HG03354 (cell line): ENCODE results near the gene GPR37L1.
"Not testable (repeated sequence)": the region's sequence is repeated elsewhere in the genome, so short reads cannot be mapped to it uniquely, and the experiment has no call there.

Experiments used
- ATAC-seq: cut with Tn5 transposase; IDR thresholded peaks from one replicate; pipeline ENCODE4 v1.9.1; 2021; ENCODE audit warnings: mild to moderate bottlenecking; ENCODE audit not compliant: unreplicated experiment, poor library complexity, severe bottlenecking

GPR37L1 gene

GRCh38 chr1:202107801-202108731 is 14.7 kb upstream of the GPR37L1 start:
- no peak for ATAC-seq

DNA sequence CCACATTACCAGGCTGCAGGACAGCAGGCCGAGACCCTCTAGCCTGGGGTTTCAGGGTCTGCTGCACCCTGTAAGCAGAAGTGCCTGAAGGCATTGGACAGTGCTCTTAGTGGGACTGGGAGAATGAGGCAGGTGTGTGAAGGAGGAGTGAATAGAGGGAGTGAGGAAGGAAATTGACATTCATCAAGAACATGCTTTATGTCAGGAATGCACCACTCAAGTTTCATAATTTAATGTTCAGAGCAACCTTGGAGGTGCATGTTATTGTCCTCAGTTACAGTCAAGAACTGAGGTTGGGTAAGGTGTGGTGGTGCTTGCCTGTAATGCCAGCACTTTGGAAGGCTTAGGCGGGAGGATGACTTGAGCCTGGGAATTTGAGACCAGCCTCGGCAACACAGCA is 11.7 kb upstream of the GPR37L1 start:
- ATAC-seq = no peak

- not testable (repeated sequence) for ATAC-seq
Observed at GRCh38 chr1:202111589-202111988, 11.1 kb upstream of the GPR37L1 start.

DNA sequence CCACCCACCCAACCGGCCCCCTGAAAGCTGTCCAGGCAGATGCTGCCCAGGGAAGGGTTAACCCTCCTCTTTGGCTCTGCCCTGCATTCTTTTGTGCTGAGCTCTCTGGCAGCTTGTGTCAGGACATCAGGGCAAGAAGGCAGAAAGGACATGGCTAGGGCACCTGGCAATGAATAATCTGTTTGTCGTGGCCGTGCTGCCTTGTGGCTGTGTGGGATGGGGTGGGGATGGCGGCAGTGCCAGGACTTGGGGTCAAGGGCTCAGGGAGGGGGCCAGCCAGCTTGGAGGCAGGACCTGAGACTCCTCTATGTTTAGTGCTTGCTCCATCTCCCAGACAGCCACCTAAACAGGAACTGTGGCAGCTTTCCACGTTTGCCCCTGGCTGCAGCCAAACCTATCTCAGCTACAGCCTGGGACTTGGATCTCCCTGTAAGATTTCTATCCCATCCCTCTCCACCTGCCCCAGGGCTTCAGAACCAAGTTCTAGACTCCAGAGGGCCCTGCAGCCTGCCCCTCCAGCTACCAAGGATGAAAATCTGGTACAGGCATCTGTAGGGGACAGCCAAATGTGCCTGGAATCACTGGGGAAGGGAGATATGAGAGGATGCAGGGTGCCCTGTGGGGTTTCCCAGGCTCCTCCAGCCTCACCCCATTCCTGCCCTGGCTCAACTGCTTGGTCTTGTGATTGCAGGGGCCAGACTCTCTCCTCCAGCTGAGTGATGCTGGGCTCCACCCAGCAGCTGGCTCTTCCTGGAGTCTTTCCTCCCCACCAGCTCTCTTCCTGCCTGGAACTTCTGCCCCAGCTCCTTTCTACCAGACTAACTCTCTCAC is 9.6 kb upstream of the GPR37L1 start:
- ATAC-seq = no peak

DNA sequence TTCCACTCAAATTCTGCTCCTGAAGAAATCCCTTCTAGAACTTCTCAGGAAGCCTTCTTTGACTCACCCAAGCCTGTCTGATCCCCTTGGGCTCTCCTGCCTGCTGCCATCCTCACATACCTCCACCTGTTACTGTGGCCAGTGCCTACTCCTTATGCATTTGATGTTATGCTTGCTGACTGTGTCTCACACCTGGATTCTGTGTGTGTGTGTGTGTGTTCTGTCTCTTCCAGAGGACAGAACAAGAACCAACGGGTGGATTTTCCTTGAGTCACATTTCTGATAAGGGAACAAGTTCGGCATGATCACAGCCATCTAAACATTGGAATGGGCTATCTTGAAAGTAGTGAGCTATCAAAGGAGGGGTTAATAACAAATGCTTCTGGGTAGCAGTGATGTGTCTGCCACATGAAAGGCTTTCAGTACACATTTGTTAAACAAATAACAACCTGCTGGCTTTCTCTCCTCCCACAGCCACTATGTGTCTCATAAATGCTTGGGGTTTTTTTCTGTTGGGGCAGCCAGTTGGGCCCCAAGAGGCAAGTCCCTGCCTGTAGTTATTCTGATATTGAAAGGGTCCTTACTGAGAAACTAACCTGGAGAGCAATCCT is 8.9 kb upstream of the GPR37L1 start:
- ATAC-seq = no peak

DNA sequence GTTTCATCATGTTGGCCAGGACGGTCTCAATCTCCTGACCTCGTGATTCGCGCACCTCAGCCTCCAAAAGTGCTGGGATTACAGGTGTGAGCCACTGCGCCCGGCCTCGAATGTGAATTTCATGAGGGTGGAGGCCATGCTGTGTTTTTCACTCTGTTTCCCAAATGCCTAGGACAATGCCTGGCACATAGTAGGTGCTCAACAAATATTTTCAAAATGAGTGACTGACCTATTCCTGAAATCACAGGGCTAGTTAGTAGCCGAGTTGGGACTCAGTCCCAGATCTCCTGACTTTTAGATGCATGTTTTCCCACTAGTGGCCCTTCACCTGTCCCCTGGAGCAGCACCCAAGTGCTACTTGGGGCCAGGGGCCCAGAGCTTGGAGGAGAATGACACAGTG is 6.4 kb upstream of the GPR37L1 start:
- no peak for ATAC-seq

DNA sequence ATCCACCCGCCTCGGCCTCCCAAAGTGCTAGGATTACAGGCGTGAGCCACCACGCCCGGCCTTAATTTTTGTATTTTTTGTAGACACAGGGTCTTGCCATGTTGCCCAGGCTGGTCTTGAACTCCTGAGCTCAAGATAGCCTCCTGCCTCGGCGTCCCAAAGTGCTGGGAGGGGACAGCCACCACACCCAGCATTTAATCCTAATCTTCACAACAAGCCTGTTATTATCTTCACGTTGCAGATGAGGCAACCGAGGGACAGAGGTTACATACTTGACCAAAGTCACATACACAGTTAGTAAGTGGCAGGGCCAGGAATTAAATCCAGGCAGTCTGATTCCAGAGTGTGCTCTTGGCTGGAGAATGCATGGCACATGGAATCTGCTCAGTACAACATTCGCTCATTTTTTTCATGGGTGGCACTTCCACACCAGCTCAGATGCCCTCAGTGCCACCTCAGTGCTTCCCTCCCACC is 4.8 kb upstream of the GPR37L1 start:
- ATAC-seq = no peak

DNA sequence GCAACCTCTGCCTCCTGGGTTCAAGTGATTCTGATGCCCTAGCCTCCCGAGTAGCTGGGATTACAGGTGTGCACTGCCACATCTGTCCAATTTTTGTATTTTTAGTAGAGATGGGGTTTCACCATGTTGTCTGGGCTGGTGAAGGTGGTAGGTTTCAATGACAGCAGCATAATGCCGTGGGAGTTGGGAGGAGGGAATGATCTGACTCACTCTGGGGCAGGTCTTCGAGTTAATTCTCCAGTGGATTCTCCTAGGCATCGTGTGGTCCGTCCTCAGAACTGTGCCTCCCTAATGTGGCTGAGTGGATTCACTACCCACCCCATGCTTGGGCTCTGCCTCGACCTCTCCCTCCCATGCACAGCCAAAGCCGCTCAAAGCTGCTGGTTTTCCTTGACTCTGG is 1.7 kb upstream of the GPR37L1 start:
- no peak for ATAC-seq

- no peak for ATAC-seq
Observed at GRCh38 chr1:202123336-202123813, 658 bp downstream of the GPR37L1 start.

DNA sequence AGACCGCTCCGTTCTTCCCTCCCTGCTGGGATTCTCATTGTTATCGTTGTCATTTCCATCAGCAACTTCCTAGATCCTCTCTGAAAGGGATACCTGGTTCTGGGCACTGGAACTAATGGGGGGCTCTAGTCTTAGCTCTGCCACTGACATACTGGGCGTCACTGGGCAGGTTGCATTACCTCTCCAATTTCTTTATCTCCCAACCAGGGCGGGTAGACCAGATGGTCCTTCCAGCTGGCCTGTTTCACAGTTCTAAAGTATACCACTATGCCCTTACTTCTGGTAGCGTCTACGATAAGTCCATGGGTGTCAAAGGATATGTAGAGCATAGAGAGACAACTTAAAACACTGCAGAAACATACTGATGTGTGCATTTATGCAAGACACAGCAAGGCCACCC is 1.4 kb downstream of the GPR37L1 start:
- ATAC-seq = no peak

GRCh38 chr1:202125611-202126010 is 2.9 kb downstream of the GPR37L1 start:
- no peak for ATAC-seq

GRCh38 chr1:202126426-202126825 is 3.7 kb downstream of the GPR37L1 start:
- no peak for ATAC-seq

GRCh38 chr1:202127061-202127460 is 4.3 kb downstream of the GPR37L1 start:
- no peak for ATAC-seq

- ATAC-seq = no peak
Observed at GRCh38 chr1:202127836-202128622, 5.3 kb downstream of the GPR37L1 start.

DNA sequence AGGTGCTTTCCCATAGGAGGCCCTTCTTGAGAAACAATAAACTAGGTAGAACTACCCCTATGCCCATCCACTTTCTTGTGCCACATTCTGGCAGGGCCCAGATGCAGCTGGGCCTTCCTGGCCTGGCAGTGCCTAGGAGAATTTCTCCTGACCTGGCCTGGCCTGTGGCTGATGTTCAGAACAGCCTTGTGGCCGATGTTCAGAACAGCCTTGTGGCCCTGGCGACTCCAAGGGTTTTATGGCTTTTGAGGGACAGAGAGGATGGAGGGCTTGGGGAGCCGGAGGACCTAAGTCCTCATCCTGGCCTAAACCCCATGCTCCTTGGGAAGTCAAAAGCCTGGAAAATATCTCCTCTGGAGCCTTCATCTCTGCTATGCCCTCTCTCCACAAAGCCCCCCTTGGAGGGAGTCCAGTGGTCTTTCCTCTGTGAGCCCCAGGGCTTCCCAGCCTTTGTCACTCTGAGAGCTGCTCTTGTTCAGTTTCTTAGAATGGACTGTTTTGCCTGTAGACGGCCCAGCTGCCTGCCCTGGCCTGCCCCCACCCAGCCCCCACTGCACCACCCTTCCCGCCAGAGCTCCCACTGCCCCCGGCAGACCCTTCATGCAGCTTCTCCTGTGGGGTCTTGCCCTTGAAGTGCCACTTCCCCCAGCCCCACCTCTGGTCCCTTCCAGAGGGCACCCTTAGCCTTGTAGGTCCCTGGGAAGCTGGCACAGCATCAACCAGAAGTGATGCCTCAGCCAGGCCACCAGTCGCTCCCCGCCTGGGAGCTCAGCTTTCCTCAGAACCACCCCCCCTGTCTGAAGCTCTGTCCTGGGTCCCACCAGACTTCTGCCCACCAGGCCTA is 7.0 kb downstream of the GPR37L1 start:
- no peak for ATAC-seq

DNA sequence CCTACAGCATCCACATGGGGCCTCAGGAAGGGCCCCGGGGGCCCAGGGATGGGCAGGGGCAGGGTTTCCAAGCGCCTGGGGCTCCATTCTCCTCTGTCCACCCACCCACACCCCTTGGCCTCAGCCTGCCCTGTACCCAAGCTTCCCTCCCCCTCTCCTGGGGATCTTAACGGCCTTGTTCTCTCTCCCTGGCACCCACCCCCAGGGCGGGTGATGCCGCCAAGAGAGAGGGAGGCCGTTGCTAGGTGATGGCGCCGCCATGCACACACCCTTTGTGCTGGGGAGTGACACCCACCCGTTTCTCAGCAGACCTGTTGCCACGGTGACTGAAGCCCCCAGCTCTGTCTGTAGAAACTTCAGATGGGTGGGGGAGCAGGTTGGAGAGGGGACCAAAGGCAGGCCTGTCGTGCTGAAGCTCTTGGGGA is 7.6 kb downstream of the GPR37L1 start:
- no peak for ATAC-seq

DNA sequence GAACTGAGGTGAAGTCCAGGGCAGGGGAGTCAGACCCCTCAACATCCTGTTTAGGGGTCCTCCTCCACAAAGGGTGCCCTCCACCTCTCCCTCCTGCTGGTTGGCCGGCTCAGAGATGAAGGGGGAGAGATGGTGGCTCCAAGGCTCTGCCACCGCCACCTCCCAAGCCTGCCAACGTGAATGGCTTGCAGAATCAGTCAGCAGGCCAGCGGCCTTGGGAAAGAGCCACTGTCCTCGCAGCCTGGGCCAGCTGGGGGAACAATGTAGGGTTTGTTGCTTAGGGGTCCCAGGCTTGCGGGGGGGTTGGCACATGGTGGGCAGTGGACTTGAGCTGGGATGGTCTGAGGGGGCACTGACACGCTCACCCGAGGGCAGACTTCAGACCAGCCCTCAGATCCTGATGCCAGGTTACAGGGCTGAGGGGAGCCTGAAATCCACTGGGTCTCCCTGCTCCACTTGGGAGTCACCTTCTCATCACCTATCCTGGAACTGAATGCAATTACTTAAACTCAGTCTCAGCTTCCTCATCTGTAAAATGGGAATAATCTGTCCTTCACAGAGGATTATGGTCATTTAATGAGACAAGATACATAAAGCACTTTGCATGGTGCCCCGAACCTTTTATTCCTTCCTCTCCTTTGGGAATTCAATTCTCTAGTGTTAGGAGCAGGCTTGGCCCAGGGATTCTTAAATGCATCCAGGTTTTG is 8.3 kb downstream of the GPR37L1 start:
- ATAC-seq = no peak
